ENCODE results near the gene MLLT3. TPM values are rescaled to one million over a fixed set of nuclear protein-coding genes. Genes with fewer than 3 reads are reported as not detected.

MLLT3 gene
- total RNA-seq, 2 experiments from 2014 or later = 112 to 114 TPM

- peaks cover 55% of the 10 kb centered on the region for H3K36me3 Mint-ChIP-seq (ENCODE audit: low read depth)
- DNase-seq = no peak
- ATAC-seq = no peak
- peaks cover 87% of the 10 kb centered on the region for H3K4me1 Mint-ChIP-seq (ENCODE audit: low read depth)
- POLR2A ChIA-PET = no interaction called here
- no peaks in the 10 kb centered on the region for H3K27me3 Mint-ChIP-seq (ENCODE audit: low read depth)
- CTCF ChIA-PET = interaction anchor here (1.3 to 1.4 kb wide), 2 partner anchors 18 to 115 kb away, joined by 3 read pairs; partner anchors contain the start of gene MLLT3
- no peak overlapping the region for H3K27ac Mint-ChIP-seq
- H3K9me3 Mint-ChIP-seq (ENCODE audit: insufficient read depth) = peaks cover 12% of the 10 kb centered on the region
- H3K4me3 Mint-ChIP-seq = no peak overlapping the region
Observed at GRCh38 chr9:20507431-20507830, 114.9 kb downstream of the MLLT3 start.

- ChIA-PET POLR2A (no interaction called here), CTCF (interaction anchor here (0.6 to 1.4 kb wide), 4 partner anchors 19 to 166 kb away, joined by 3 read pairs; partner anchors contain the start of gene MLLT3)
- Mint-ChIP-seq H3K36me3 (ENCODE audit: low read depth) (peaks cover 52% of the 10 kb centered on the region), H3K4me3 (no peak overlapping the region), H3K4me1 (ENCODE audit: low read depth) (peaks cover 76% of the 10 kb centered on the region), H3K9me3 (ENCODE audit: insufficient read depth) (peaks cover 12% of the 10 kb centered on the region), H3K27me3 (ENCODE audit: low read depth) (no peaks in the 10 kb centered on the region), H3K27ac (peak overlapping the region; percentile 57)
- no peak for ATAC-seq
- DNase-seq = no peak
Observed at GRCh38 chr9:20506099-20506900, 116.0 kb downstream of the MLLT3 start.

GRCh38 chr9:20505574-20505973 lies 116.7 kb downstream of the MLLT3 start:
- no peak overlapping the region for H3K4me3 Mint-ChIP-seq
- ATAC-seq (peak; percentile 13), DNase-seq (no peak)
- POLR2A ChIA-PET = interaction anchor here (0.6 kb wide), 1 partner anchor 55 kb away, joined by 5 read pairs; no protein-coding TSS in a partner anchor
- H3K27me3 Mint-ChIP-seq (ENCODE audit: low read depth) = no peaks in the 10 kb centered on the region
- CTCF ChIA-PET = interaction anchor here (1.1 to 1.4 kb wide), 3 partner anchors 22 to 119 kb away, joined by 3 to 4 read pairs (median 3); partner anchors contain the start of gene MLLT3
- H3K36me3 Mint-ChIP-seq (ENCODE audit: low read depth) = peaks cover 57% of the 10 kb centered on the region
- peaks cover 12% of the 10 kb centered on the region for H3K9me3 Mint-ChIP-seq (ENCODE audit: insufficient read depth)
- H3K4me1 Mint-ChIP-seq (ENCODE audit: low read depth) = peaks cover 78% of the 10 kb centered on the region
- H3K27ac Mint-ChIP-seq = peak overlapping the region; percentile 57

GRCh38 chr9:20504930-20505329 lies 117.4 kb downstream of the MLLT3 start:
- Mint-ChIP-seq H3K27ac (peak overlapping the region; percentile 41), H3K36me3 (ENCODE audit: low read depth) (peaks cover 56% of the 10 kb centered on the region), H3K4me3 (peak overlapping the region; percentile 9), H3K4me1 (ENCODE audit: low read depth) (peaks cover 81% of the 10 kb centered on the region), H3K27me3 (ENCODE audit: low read depth) (no peaks in the 10 kb centered on the region), H3K9me3 (ENCODE audit: insufficient read depth) (peaks cover 10% of the 10 kb centered on the region)
- CTCF ChIA-PET = interaction anchor here (1.1 to 1.4 kb wide), 2 partner anchors 118 to 120 kb away, joined by 3 to 4 read pairs; partner anchors contain the start of gene MLLT3
- POLR2A ChIA-PET = interaction anchor here (0.6 kb wide), 1 partner anchor 55 kb away, joined by 5 read pairs; no protein-coding TSS in a partner anchor
- DNase-seq (peak; percentile 77), ATAC-seq (peak; percentile 84)

- Mint-ChIP-seq H3K4me3 (no peak overlapping the region), H3K4me1 (ENCODE audit: low read depth) (peaks cover 70% of the 10 kb centered on the region), H3K27me3 (ENCODE audit: low read depth) (no peaks in the 10 kb centered on the region), H3K36me3 (ENCODE audit: low read depth) (peaks cover 48% of the 10 kb centered on the region), H3K27ac (no peak overlapping the region), H3K9me3 (ENCODE audit: insufficient read depth) (no peaks in the 10 kb centered on the region)
- DNase-seq (no peak), ATAC-seq (no peak)
- CTCF ChIA-PET = interaction anchor here (1.0 kb wide), 2 partner anchors 11 to 441 kb away, joined by 3 read pairs; no protein-coding TSS in a partner anchor
- POLR2A ChIA-PET = no interaction called here
Observed at GRCh38 chr9:20500101-20500500, 122.2 kb downstream of the MLLT3 start.

GRCh38 chr9:20499013-20499412 lies 123.3 kb downstream of the MLLT3 start:
- ATAC-seq (no peak), DNase-seq (no peak)
- Mint-ChIP-seq H3K27ac (no peak overlapping the region), H3K4me1 (ENCODE audit: low read depth) (peaks cover 62% of the 10 kb centered on the region), H3K9me3 (ENCODE audit: insufficient read depth) (no peaks in the 10 kb centered on the region), H3K36me3 (ENCODE audit: low read depth) (peaks cover 41% of the 10 kb centered on the region), H3K27me3 (ENCODE audit: low read depth) (no peaks in the 10 kb centered on the region), H3K4me3 (no peak overlapping the region)
- CTCF ChIA-PET = interaction anchor here (1.0 kb wide), 1 partner anchor 12 kb away, joined by 3 read pairs; no protein-coding TSS in a partner anchor
- POLR2A ChIA-PET = no interaction called here

GRCh38 chr9:20496328-20496727 lies 126.0 kb downstream of the MLLT3 start:
- H3K27me3 Mint-ChIP-seq (ENCODE audit: low read depth) = no peaks in the 10 kb centered on the region
- DNase-seq (no peak), ATAC-seq (no peak)
- H3K36me3 Mint-ChIP-seq (ENCODE audit: low read depth) = peaks cover 24% of the 10 kb centered on the region
- CTCF ChIA-PET = no interaction called here
- H3K27ac Mint-ChIP-seq = no peak overlapping the region
- POLR2A ChIA-PET = no interaction called here
- peaks cover 54% of the 10 kb centered on the region for H3K4me1 Mint-ChIP-seq (ENCODE audit: low read depth)
- no peaks in the 10 kb centered on the region for H3K9me3 Mint-ChIP-seq (ENCODE audit: insufficient read depth)
- H3K4me3 Mint-ChIP-seq = no peak overlapping the region

- CTCF ChIA-PET = no interaction called here
Observed at GRCh38 chr9:20495098-20495497, 127.2 kb downstream of the MLLT3 start.

GRCh38 chr9:20494035-20494434 lies 128.3 kb downstream of the MLLT3 start:
- ChIA-PET POLR2A (interaction anchor here (0.6 kb wide), 1 partner anchor 65 kb away, joined by 4 read pairs; no protein-coding TSS in a partner anchor), CTCF (no interaction called here)
- no peaks in the 10 kb centered on the region for H3K9me3 Mint-ChIP-seq (ENCODE audit: insufficient read depth)
- DNase-seq = no peak
- peaks cover 11% of the 10 kb centered on the region for H3K36me3 Mint-ChIP-seq (ENCODE audit: low read depth)
- H3K4me3 Mint-ChIP-seq = no peak overlapping the region
- no peak overlapping the region for H3K27ac Mint-ChIP-seq
- H3K4me1 Mint-ChIP-seq (ENCODE audit: low read depth) = peaks cover 55% of the 10 kb centered on the region
- no peaks in the 10 kb centered on the region for H3K27me3 Mint-ChIP-seq (ENCODE audit: low read depth)
- ATAC-seq = no peak

More at GRCh38 chr9:20495098-20495497, 127.2 kb downstream of the MLLT3 start:
- no peak overlapping the region for H3K27ac Mint-ChIP-seq
- H3K4me3 Mint-ChIP-seq = no peak overlapping the region
- no peak for DNase-seq
- no peak for ATAC-seq
- H3K9me3 Mint-ChIP-seq (ENCODE audit: insufficient read depth) = no peaks in the 10 kb centered on the region
- H3K27me3 Mint-ChIP-seq (ENCODE audit: low read depth) = no peaks in the 10 kb centered on the region
- POLR2A ChIA-PET = no interaction called here
- peaks cover 56% of the 10 kb centered on the region for H3K4me1 Mint-ChIP-seq (ENCODE audit: low read depth)
- H3K36me3 Mint-ChIP-seq (ENCODE audit: low read depth) = peaks cover 16% of the 10 kb centered on the region

GRCh38 chr9:20492772-20493171 lies 129.5 kb downstream of the MLLT3 start:
- H3K4me1 Mint-ChIP-seq (ENCODE audit: low read depth) = peaks cover 49% of the 10 kb centered on the region
- ChIA-PET CTCF (interaction anchor here (0.6 kb wide), 1 partner anchor 48 kb away, joined by 3 read pairs; no protein-coding TSS in a partner anchor), POLR2A (no interaction called here)

GRCh38 chr9:20491612-20492011 lies 130.7 kb downstream of the MLLT3 start:
- H3K27ac Mint-ChIP-seq = no peak overlapping the region
- H3K4me1 Mint-ChIP-seq (ENCODE audit: low read depth) = peaks cover 38% of the 10 kb centered on the region
- DNase-seq = no peak
- peaks cover 3% of the 10 kb centered on the region for H3K36me3 Mint-ChIP-seq (ENCODE audit: low read depth)
- ChIA-PET POLR2A (no interaction called here), CTCF (no interaction called here)
- H3K4me3 Mint-ChIP-seq = no peak overlapping the region
- H3K27me3 Mint-ChIP-seq (ENCODE audit: low read depth) = no peaks in the 10 kb centered on the region
- no peaks in the 10 kb centered on the region for H3K9me3 Mint-ChIP-seq (ENCODE audit: insufficient read depth)
- ATAC-seq = no peak

More at GRCh38 chr9:20492772-20493171, 129.5 kb downstream of the MLLT3 start:
- H3K36me3 Mint-ChIP-seq (ENCODE audit: low read depth) = peaks cover 5% of the 10 kb centered on the region
- no peak for ATAC-seq
- no peaks in the 10 kb centered on the region for H3K9me3 Mint-ChIP-seq (ENCODE audit: insufficient read depth)
- no peak overlapping the region for H3K4me3 Mint-ChIP-seq
- DNase-seq = no peak
- no peak overlapping the region for H3K27ac Mint-ChIP-seq
- H3K27me3 Mint-ChIP-seq (ENCODE audit: low read depth) = no peaks in the 10 kb centered on the region

- ATAC-seq (no peak), DNase-seq (no peak)
- POLR2A ChIA-PET = interaction anchor here (1.3 kb wide), 1 partner anchor 132 kb away, joined by 4 read pairs; the partner anchor contains the start of gene MLLT3
- Mint-ChIP-seq H3K4me1 (ENCODE audit: low read depth) (peaks cover 36% of the 10 kb centered on the region), H3K27me3 (ENCODE audit: low read depth) (no peaks in the 10 kb centered on the region), H3K9me3 (ENCODE audit: insufficient read depth) (no peaks in the 10 kb centered on the region), H3K36me3 (ENCODE audit: low read depth) (peaks cover 6% of the 10 kb centered on the region), H3K4me3 (no peak overlapping the region), H3K27ac (no peak overlapping the region)
- CTCF ChIA-PET = interaction anchor here (0.7 to 1.1 kb wide), 2 partner anchors 13 to 16 kb away, joined by 3 to 5 read pairs; no protein-coding TSS in a partner anchor
Observed at GRCh38 chr9:20490246-20490834, 132.0 kb downstream of the MLLT3 start.
